ENCODE data around the gene METTL23. TPM values are rescaled to one million over a fixed set of nuclear protein-coding genes. Genes with fewer than 3 reads are reported as not detected.

Gene METTL23
- total and polyA plus RNA-seq, 8 donors, result 14.4 to 34.1 (median 21.8) TPM

GRCh38 chr17:76714336-76714735 lies 12.3 kb upstream of the METTL23 start:
- no peak overlapping the region for H3K27ac ChIP-seq
- DNase-seq (no peak), ATAC-seq (no peak)

GRCh38 chr17:76714822-76715495 lies 11.7 kb upstream of the METTL23 start:
- no peaks in the 10 kb centered on the region for H3K9me3 ChIP-seq
- H3K27ac ChIP-seq, result peak overlapping the region in 2 of 4 donors; percentile 23 to 28
- peaks cover 7 to 13% (median 8%) of the 10 kb centered on the region in 3 donors for H3K4me1 ChIP-seq
- H3K4me3 ChIP-seq, result no peak overlapping the region
- peak; percentile 58 to 72 (median 67) for TF ChIP-seq CTCF (IDR thresholded peaks at IDR 0.05)
- H3K27me3 ChIP-seq, result no peaks in the 10 kb centered on the region
- intact Hi-C loops (cut with DNase I), result no loop called here
- ATAC-seq (peak in 3 of 4 donors; percentile 23 to 38 (median 28)), FAIRE-seq (no peak), DNase-seq (peak in 5 of 6 donors; percentile 49 to 86 (median 63))
- 30 to 31% methylated on average over 4 of the region's 4 CpGs for WGBS, 2 donors
- H3K36me3 ChIP-seq, result peaks cover 11 to 51% (median 23%) of the 10 kb centered on the region in 3 donors

More at GRCh38 chr17:76714336-76714735, 12.3 kb upstream of the METTL23 start:
- intact Hi-C loops (cut with DNase I), result no loop called here
- Histone ChIP-seq H3K4me3 (no peak overlapping the region), H3K9me3 (no peaks in the 10 kb centered on the region), H3K27me3 (no peaks in the 10 kb centered on the region), H3K36me3 (peaks cover 4 to 45% (median 17%) of the 10 kb centered on the region in 3 donors), H3K4me1 (peaks cover 7 to 13% (median 8%) of the 10 kb centered on the region in 3 donors)
- no peak for TF ChIP-seq CTCF (IDR thresholded peaks at IDR 0.05)
- WGBS, 2 donors, result 81 to 83% methylated on average over 5 of the region's 5 CpGs
- FAIRE-seq, result no peak

- no peak for TF ChIP-seq CTCF (IDR thresholded peaks at IDR 0.05)
- no peak for ATAC-seq
- peaks cover 11 to 56% (median 28%) of the 10 kb centered on the region in 3 donors for H3K36me3 ChIP-seq
- peak overlapping the region in 2 of 4 donors; percentile 23 to 28 for H3K27ac ChIP-seq
- no peak for FAIRE-seq
- H3K4me1 ChIP-seq, result peaks cover 7 to 13% (median 8%) of the 10 kb centered on the region in 3 donors
- 62 to 66% methylated on average over 2 of the region's 2 CpGs for WGBS, 2 donors
- no peaks in the 10 kb centered on the region for H3K9me3 ChIP-seq
- DNase-seq, result peak in 1 of 6 donors; percentile 8
- H3K4me3 ChIP-seq, result no peak overlapping the region
- no peaks in the 10 kb centered on the region for H3K27me3 ChIP-seq
- intact Hi-C loops (cut with DNase I), result no loop called here
Observed at GRCh38 chr17:76715496-76715830, 11.2 kb upstream of the METTL23 start.

- Histone ChIP-seq H3K9me3 (no peaks in the 10 kb centered on the region), H3K27me3 (no peaks in the 10 kb centered on the region), H3K36me3 (peaks cover 11 to 65% (median 36%) of the 10 kb centered on the region in 3 donors), H3K4me3 (no peak overlapping the region), H3K27ac (peak overlapping the region in 2 of 4 donors; percentile 12 to 50), H3K4me1 (peaks cover 4 to 10% (median 6%) of the 10 kb centered on the region in 3 donors)
- WGBS, 2 donors, result 73 to 81% methylated on average over 13 of the region's 13 CpGs
- intact Hi-C loops (cut with DNase I), result no loop called here
- no peak for FAIRE-seq
- DNase-seq, result no peak
- TF ChIP-seq CTCF (IDR thresholded peaks at IDR 0.05), result no peak
- ATAC-seq, result peak in 3 of 4 donors; percentile 34 to 76 (median 37)
Observed at GRCh38 chr17:76716146-76716838, 10.3 kb upstream of the METTL23 start.

Data from pancreas (tissue), 10 donors.